ENCODE data around the gene CDC5L.

DNA sequence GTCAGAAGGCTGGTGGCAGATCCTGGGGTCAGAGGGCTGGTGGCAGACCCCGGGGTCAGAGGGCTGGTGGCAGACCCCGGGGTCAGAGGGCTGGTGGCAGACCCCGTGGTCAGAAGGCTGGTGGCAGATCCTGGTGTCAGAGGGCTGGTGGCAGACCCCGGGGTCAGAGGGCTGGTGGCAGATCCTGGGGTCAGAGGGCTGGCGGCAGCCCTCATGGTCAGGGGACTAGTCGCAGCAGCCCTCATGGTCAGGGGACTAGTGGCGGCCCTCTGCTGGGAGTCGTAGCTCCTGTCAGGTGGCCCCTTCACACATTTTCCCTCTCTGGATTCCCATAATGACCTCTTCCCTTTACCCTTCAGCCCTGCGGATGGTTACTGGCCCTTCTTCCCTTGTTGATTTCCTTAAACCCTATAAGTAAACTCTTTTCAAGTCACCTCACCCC is 86.7 kb downstream of the CDC5L start:
- TF ChIP-seq, protein P1, sequence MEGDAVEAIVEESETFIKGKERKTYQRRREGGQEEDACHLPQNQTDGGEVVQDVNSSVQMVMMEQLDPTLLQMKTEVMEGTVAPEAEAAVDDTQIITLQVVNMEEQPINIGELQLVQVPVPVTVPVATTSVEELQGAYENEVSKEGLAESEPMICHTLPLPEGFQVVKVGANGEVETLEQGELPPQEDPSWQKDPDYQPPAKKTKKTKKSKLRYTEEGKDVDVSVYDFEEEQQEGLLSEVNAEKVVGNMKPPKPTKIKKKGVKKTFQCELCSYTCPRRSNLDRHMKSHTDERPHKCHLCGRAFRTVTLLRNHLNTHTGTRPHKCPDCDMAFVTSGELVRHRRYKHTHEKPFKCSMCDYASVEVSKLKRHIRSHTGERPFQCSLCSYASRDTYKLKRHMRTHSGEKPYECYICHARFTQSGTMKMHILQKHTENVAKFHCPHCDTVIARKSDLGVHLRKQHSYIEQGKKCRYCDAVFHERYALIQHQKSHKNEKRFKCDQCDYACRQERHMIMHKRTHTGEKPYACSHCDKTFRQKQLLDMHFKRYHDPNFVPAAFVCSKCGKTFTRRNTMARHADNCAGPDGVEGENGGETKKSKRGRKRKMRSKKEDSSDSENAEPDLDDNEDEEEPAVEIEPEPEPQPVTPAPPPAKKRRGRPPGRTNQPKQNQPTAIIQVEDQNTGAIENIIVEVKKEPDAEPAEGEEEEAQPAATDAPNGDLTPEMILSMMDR (IDR thresholded peaks at IDR 0.05), result no peak
- TF ChIP-seq POLR2A (IDR thresholded peaks at IDR 0.05), result no peak
- no peak for TF ChIP-seq EP300 (IDR thresholded peaks at IDR 0.05)

Data from tibial nerve (tissue), 4 donors.